GM12878 (cell line): ENCODE data around the gene MED31. TPM values are rescaled to one million over a fixed set of nuclear protein-coding genes. Genes with fewer than 3 reads are reported as not detected.

Experiments used
- ATAC-seq: fragments of 200-7000 bp; cut with Tn5 transposase; 3 replicates; pipeline ENCODE4 v1.9.1; 2020; ENCODE audit warnings: mild to moderate bottlenecking, moderate library complexity
- BruUV-seq: library from RNA; stranded (reverse); fragments of 400-500 nt; replicated peaks from 2 replicates; lab custom pipeline; 2021; lab: Mats Ljungman, UMichigan
- CTCF ChIA-PET: fragments of 300-600 bp; sonication (Branson Sonifier 250); formaldehyde crosslinking; extraction: SDS; loops from one replicate; lab custom pipeline; 2021; ENCODE audit warnings: inconsistent platforms; lab: Yijun Ruan, JAX
- POLR2A ChIA-PET: fragments of 350-600 bp; formaldehyde crosslinking; extraction: SDS; loops from one replicate; lab custom pipeline; 2021; ENCODE audit warnings: inconsistent platforms; lab: Charles Lee
- RAD21 ChIA-PET: fragments of 300-600 bp; sonication (Branson Sonifier 250); formaldehyde crosslinking; loops from one replicate; lab custom pipeline; 2023; ENCODE audit warnings: antibody characterized with exemption; ENCODE audit not compliant: unreplicated experiment; lab: Charles Lee
- SMC1A ChIA-PET: fragments of 300-600 bp; sonication (Branson Sonifier 250); formaldehyde crosslinking; loops from one replicate; lab custom pipeline; 2023; ENCODE audit not compliant: unreplicated experiment, uncharacterized antibody; lab: Charles Lee
- DNase-seq: peaks from one replicate; pipeline ENCODE4 v3.0.0-alpha.2; 2011; ENCODE audit warnings: low read depth, low spot score
- FAIRE-seq: peaks from 3 replicates; lab custom pipeline; 2011; peaks lifted over from hg19 to GRCh38; lab: Jason Lieb, UNC
- H2AFZ ChIP-seq: 2 replicates; pipeline ENCODE4 v1.6.0; 2011; ENCODE audit warnings: low read depth, low read length, control low read depth; ENCODE audit not compliant: control insufficient read depth
- H3K27ac ChIP-seq: 2 replicates; pipeline ENCODE4 v1.5.1; 2011; ENCODE audit warnings: control low read depth; ENCODE audit not compliant: control insufficient read depth, insufficient read depth
- H3K27me3 ChIP-seq, 2 experiments: replicated peaks in 1 of 2; 2 replicates each; pipeline versions ENCODE4 v1.6.0 to v1.6.1; 2011; ENCODE audit warnings: low read length in 1 of 2; ENCODE audit not compliant: control insufficient read depth in 2 of 2, insufficient read depth in 2 of 2
- H3K36me3 ChIP-seq, 2 experiments: 2 replicates each; pipeline ENCODE4 v1.5.1; 2011; ENCODE audit warnings: low read length in 1 of 2; ENCODE audit not compliant: control insufficient read depth in 2 of 2, insufficient read depth in 2 of 2
- H3K4me1 ChIP-seq: 2 replicates; pipeline ENCODE4 v1.6.1; 2011; ENCODE audit warnings: mild to moderate bottlenecking, low read length, moderate library complexity, mixed read lengths; ENCODE audit not compliant: control insufficient read depth, insufficient read depth
- H3K4me2 ChIP-seq: 2 replicates; pipeline ENCODE4 v1.6.0; 2011; ENCODE audit warnings: control low read depth; ENCODE audit not compliant: control insufficient read depth, insufficient read depth
- H3K4me3 ChIP-seq: fragments of 200-600 bp; sonication (generic); 2 replicates; pipeline ENCODE4 v1.5.1; 2016
- H3K79me2 ChIP-seq: 2 replicates; pipeline ENCODE4 v1.6.0; 2011; ENCODE audit warnings: low read length; ENCODE audit not compliant: control insufficient read depth, insufficient read depth
- H3K9ac ChIP-seq: 2 replicates; pipeline ENCODE4 v1.8.0; 2011; ENCODE audit warnings: low read length, control low read depth, mixed read lengths; ENCODE audit not compliant: control insufficient read depth, insufficient read depth
- H3K9me3 ChIP-seq: replicated peaks from 3 replicates; pipeline ENCODE4 v1.5.1; 2011; ENCODE audit warnings: mild to moderate bottlenecking, low read length; ENCODE audit not compliant: control insufficient read depth, insufficient read depth
- H4K20me1 ChIP-seq: 2 replicates; pipeline ENCODE4 v1.6.0; 2011; ENCODE audit not compliant: control insufficient read depth, insufficient read depth
- BHLHE40 ChIP-seq, 2 experiments: fragments of 450-650 bp in 1 of 2; IDR thresholded peaks; 2 replicates each; pipeline ENCODE4 v1.6.1; 2011 to 2017; ENCODE audit warnings: low read depth in 2 of 2, borderline replicate concordance in 1 of 2, improper control_type of control experiment in 1 of 2, low read length in 1 of 2, mild to moderate bottlenecking in 1 of 2
- CUX1 ChIP-seq: IDR thresholded peaks from 2 replicates; pipeline ENCODE4 v1.6.1; 2012; ENCODE audit warnings: improper control_type of control experiment, low read depth, low read length; ENCODE audit not compliant: insufficient replicate concordance
- E2F8 ChIP-seq: fragments of 450-650 bp; IDR thresholded peaks from 2 replicates; pipeline ENCODE4 v1.6.1; 2018; ENCODE audit warnings: mild to moderate bottlenecking, low read depth, moderate library complexity; ENCODE audit not compliant: partially characterized antibody
- HDAC6 ChIP-seq: fragments of 200-600 bp; sonication (generic); IDR thresholded peaks from one replicate; pipeline ENCODE4 v1.8.0; 2017; ENCODE audit warnings: antibody characterized with exemption; ENCODE audit not compliant: unreplicated experiment
- IRF4 ChIP-seq: IDR thresholded peaks from 2 replicates; pipeline ENCODE4 v1.6.1; 2011; ENCODE audit warnings: low read depth, low read length
- IRF5 ChIP-seq: fragments of 450-650 bp; IDR thresholded peaks from 2 replicates; pipeline ENCODE4 v1.6.1; 2017; ENCODE audit warnings: borderline replicate concordance
- MYB ChIP-seq: fragments of 150-350 bp; IDR thresholded peaks from 2 replicates; pipeline ENCODE4 v1.6.1; 2014; ENCODE audit warnings: mild to moderate bottlenecking, low read depth, low read length, borderline replicate concordance
- RAD51 ChIP-seq: fragments of 450-650 bp; IDR thresholded peaks from 2 replicates; pipeline ENCODE4 v1.6.1; 2016; ENCODE audit warnings: moderate library complexity, mild to moderate bottlenecking, inconsistent platforms
- RUNX3 ChIP-seq: IDR thresholded peaks from 2 replicates; pipeline ENCODE4 v1.6.1; 2012; ENCODE audit warnings: low read length, inconsistent platforms
- STAT1 ChIP-seq: fragments of 450-650 bp; conservative IDR thresholded peaks from 2 replicates; pipeline ENCODE4 v1.6.1; 2014; ENCODE audit warnings: antibody characterized with exemption, mild to moderate bottlenecking
- SUZ12 ChIP-seq: fragments of 200-600 bp; sonication (generic); IDR thresholded peaks from one replicate; pipeline ENCODE4 v1.6.1; 2018; ENCODE audit warnings: antibody characterized with exemption, mild to moderate bottlenecking; ENCODE audit not compliant: unreplicated experiment
- USF2 ChIP-seq: IDR thresholded peaks from 2 replicates; pipeline ENCODE4 v1.6.1; 2011; ENCODE audit warnings: low read depth, low read length, improper control_type of control experiment, borderline replicate concordance
- WGBS: methylation state at CpG from one replicate; pipeline ENCODE4 v1.1.6; 2016; ENCODE audit warnings: low lambda C conversion rate; ENCODE audit not compliant: insufficient replicate concordance, insufficient coverage; ENCODE audit errors: missing lambda C conversion rate; 5-methylcytosine and 5-hydroxymethylcytosine counted together
- in situ Hi-C: fragments of 300-500 bp; cut with MboI; formaldehyde crosslinking; loops from 9 replicates; pipeline ENCODE4 v1.14.3; 2018; ENCODE audit warnings: mixed read lengths
- intact Hi-C: fragments of 100-400 bp; cut with micrococcal nuclease; formaldehyde crosslinking; loops from one replicate; pipeline ENCODE4 v1.14.2; 2022; ENCODE audit not compliant: unreplicated experiment
- polyA plus RNA-seq, 11 experiments: library from polyadenylated mRNA; depleted of rRNA in 4 of 11; unstranded in 6 of 11; stranded (reverse) in 5 of 11; fragments of >200 nt; fragmentation: Nextera tagmentation in 4 of 11; fragmentation: Illumina TruSeq in 1 of 11; extraction: Ambion mirVana in 4 of 11; extraction: Trizol in 1 of 11; gene quantifications; 1 replicate in 1 of 11; 2 replicates in 10 of 11; pipeline versions ENCODE4 v1.2.1 to v1.2.3, GENCODE V29; 2011 to 2016; ENCODE audit warnings: inconsistent platforms in 2 of 11, missing spikeins in 2 of 11, low read depth in 1 of 11
- total RNA-seq, 4 experiments: library from RNA; depleted of rRNA in 3 of 4; stranded (reverse); fragments of >200 nt in 3 of 4; fragmentation: Illumina TruSeq in 1 of 4; extraction: Trizol in 1 of 4; gene quantifications; 2 replicates each; pipeline versions ENCODE4 v1.2.1 to v1.2.3, GENCODE V29; 2013 to 2021

MED31 gene
- total and polyA plus RNA-seq, 10 of the 15 experiments (the other 5 are each of a cell fraction or from before 2014, with no cell fraction given): 14.4 to 71.1 (median 34.6) TPM

DNA sequence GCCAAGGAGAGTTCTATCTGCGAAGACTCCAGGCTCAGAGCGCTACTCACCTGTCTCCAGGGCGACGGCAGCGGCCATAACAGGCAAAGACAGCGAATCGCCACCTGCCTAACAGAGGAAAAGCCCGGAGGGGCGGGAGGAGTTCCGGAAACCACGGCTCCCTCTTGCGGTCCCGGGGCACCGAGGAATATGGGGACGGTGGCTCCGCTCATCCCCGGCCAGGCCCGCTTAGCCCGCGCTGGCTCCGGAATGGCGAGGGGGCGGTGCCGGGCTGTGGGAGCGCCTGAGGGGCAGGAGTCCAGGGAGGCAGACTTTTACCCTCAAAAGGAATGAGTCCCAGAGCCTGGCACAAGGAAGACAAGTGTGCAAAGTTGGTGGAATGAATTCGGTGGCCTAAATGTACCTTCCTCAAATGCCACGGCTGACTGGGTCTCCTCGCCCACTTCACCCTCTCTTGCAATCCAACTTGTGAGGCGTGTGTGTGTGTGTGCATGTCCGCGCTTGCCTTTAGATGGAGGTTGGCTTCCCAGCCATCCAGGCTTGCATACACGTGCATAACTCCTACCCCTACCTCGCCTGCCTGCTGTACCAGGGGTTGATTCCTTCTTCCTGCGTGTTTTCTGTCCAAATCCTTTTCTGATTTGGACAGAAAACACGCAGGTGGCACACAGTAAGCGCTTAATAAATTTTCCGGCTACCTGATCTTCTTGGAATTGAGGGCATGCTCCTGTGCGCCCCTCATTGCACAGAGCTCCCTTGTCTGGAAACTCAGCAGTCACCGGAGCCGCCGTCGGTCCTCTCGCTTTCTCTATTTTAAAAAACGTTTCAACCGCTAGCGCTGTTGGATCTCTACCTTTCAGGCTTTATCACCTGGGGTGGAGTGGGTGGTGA is 3.7 kb upstream of the MED31 start:
- FAIRE-seq (peak; percentile 13), DNase-seq (no peak), ATAC-seq (no peak)
- no peak overlapping the region for H3K9ac ChIP-seq
- WGBS: 94% methylated on average over 45 of the region's 46 CpGs
- intact Hi-C loops: no loop called here
- no peaks in the 10 kb centered on the region for H3K9me3 ChIP-seq
- SMC1A ChIA-PET: no interaction called here
- no peak overlapping the region for H3K27ac ChIP-seq
- H3K4me2 ChIP-seq: no peak overlapping the region
- RAD21 ChIA-PET: no interaction called here
- H3K79me2 ChIP-seq: peaks cover 8% of the 10 kb centered on the region
- in situ Hi-C loops: loop anchor here (5.0 kb wide), 1 partner anchor 357 kb away; the partner anchor contains the start of gene RNASEK
- no peak overlapping the region for H3K4me3 ChIP-seq
- CTCF ChIA-PET: no interaction called here
- no peaks in the 10 kb centered on the region for H4K20me1 ChIP-seq
- no peaks in the 10 kb centered on the region for H3K27me3 ChIP-seq
- peaks cover 16% of the 10 kb centered on the region for H3K4me1 ChIP-seq
- POLR2A ChIA-PET: interaction anchor here (0.5 kb wide), 1 partner anchor 17 kb away, joined by 3 read pairs; no protein-coding TSS in a partner anchor
- H3K36me3 ChIP-seq: no peaks in the 10 kb centered on the region
- BruUV-seq: no TSS peak
- no peak overlapping the region for H2AFZ ChIP-seq
- TF ChIP-seq CUX1 (no peak), RUNX3 (no peak), SUZ12 (no peak), MYB (no peak), STAT1 (no peak), IRF5 (no peak), BHLHE40 (IDR thresholded peaks at IDR 0.05; ENCODE audit: borderline replicate concordance in 1 of 2, low read depth in 2 of 2, low read length in 1 of 2) (no peak), E2F8 (no peak), RAD51 (no peak), USF2 (no peak), IRF4 (no peak), HDAC6 (no peak)
